ENCODE measurements around the gene FNIP2.
"Not testable (repeated sequence)": the region's sequence is repeated elsewhere in the genome, so short reads cannot be mapped to it uniquely, and the experiment has no call there.

Gene FNIP2

GRCh38 chr4:158875026-158875425, 106.2 kb downstream of the FNIP2 start:
- no peak for DNase-seq

- no peak for DNase-seq
These were observed 106.6 kb downstream of the FNIP2 start for GRCh38 chr4:158875455-158875854.

GRCh38 chr4:158877069-158877468, 108.2 kb downstream of the FNIP2 start:
- no peak for DNase-seq

GRCh38 chr4:158882142-158882541, 113.3 kb downstream of the FNIP2 start:
- DNase-seq = not testable (repeated sequence)

- DNase-seq = no peak
These were observed 115.5 kb downstream of the FNIP2 start for GRCh38 chr4:158884280-158884679.

- no peak for DNase-seq
These were observed 116.7 kb downstream of the FNIP2 start for GRCh38 chr4:158885564-158885963.

GRCh38 chr4:158890294-158890693, 121.5 kb downstream of the FNIP2 start:
- no peak for DNase-seq

GRCh38 chr4:158891256-158891655, 122.4 kb downstream of the FNIP2 start:
- DNase-seq = no peak

GRCh38 chr4:158894826-158895225, 126.0 kb downstream of the FNIP2 start:
- DNase-seq = no peak

- DNase-seq = peak; percentile 58
These were observed 127.2 kb downstream of the FNIP2 start for GRCh38 chr4:158895797-158896576.

- not testable (repeated sequence) for DNase-seq
These were observed 127.9 kb downstream of the FNIP2 start for GRCh38 chr4:158896577-158897238.

- DNase-seq = not testable (repeated sequence)
These were observed 131.6 kb downstream of the FNIP2 start for GRCh38 chr4:158900408-158900807.

- not testable (repeated sequence) for DNase-seq
These were observed 133.7 kb downstream of the FNIP2 start for GRCh38 chr4:158902280-158903078.

- DNase-seq = no peak
These were observed 134.2 kb downstream of the FNIP2 start for GRCh38 chr4:158903079-158903456.

GRCh38 chr4:158903472-158904043, 134.7 kb downstream of the FNIP2 start:
- DNase-seq = no peak

GRCh38 chr4:158904815-158905214, 136.0 kb downstream of the FNIP2 start:
- no peak for DNase-seq

GRCh38 chr4:158906073-158906472, 137.2 kb downstream of the FNIP2 start:
- no peak for DNase-seq

GRCh38 chr4:158912390-158912789, 143.6 kb downstream of the FNIP2 start:
- no peak for DNase-seq

GRCh38 chr4:158912806-158913205, 144.0 kb downstream of the FNIP2 start:
- DNase-seq = no peak

- no peak for DNase-seq
These were observed 144.9 kb downstream of the FNIP2 start for GRCh38 chr4:158913766-158914165.

- DNase-seq = no peak
These were observed 145.4 kb downstream of the FNIP2 start for GRCh38 chr4:158914218-158914617.

GRCh38 chr4:158915683-158916241, 146.9 kb downstream of the FNIP2 start:
- DNase-seq = no peak

- DNase-seq = not testable (repeated sequence)
These were observed 151.7 kb downstream of the FNIP2 start for GRCh38 chr4:158920452-158920996.
